WTC11 (cell line): Measurements from ENCODE around the gene SCUBE3. TPM values are rescaled to one million over a fixed set of nuclear protein-coding genes. Genes with fewer than 3 reads are reported as not detected.

Experiments used
- ATAC-seq: fragments of 200-7000 bp; cut with Tn5 transposase; 2 replicates; pipeline ENCODE4 v1.10.0; 2021; ENCODE audit warnings: mild to moderate bottlenecking, moderate library complexity
- CTCF ChIA-PET: fragments of 300-600 bp; sonication (Branson Sonifier 250); formaldehyde crosslinking; loops from one replicate; lab custom pipeline; 2021; ENCODE audit warnings: antibody characterized with exemption; lab: Charles Lee
- POLR2A ChIA-PET: fragments of 350-600 bp; sonication (Branson Sonifier 250); formaldehyde crosslinking; loops from one replicate; lab custom pipeline; 2021; ENCODE audit warnings: antibody characterized with exemption; lab: Charles Lee
- DNase-seq: peaks from one replicate; pipeline ENCODE4 v3.0.0; 2021; ENCODE audit warnings: low spot score
- H3K27ac Mint-ChIP-seq: 2 replicates; pipeline ENCODE4 v1.8.0; 2021; ENCODE audit warnings: mixed read lengths
- H3K27me3 Mint-ChIP-seq: 2 replicates; pipeline ENCODE4 v1.8.0; 2021; ENCODE audit warnings: low read depth, mild to moderate bottlenecking, moderate library complexity, mixed read lengths
- H3K36me3 Mint-ChIP-seq: 2 replicates; pipeline ENCODE4 v1.8.0; 2021; ENCODE audit warnings: mixed read lengths
- H3K4me1 Mint-ChIP-seq: 2 replicates; pipeline ENCODE4 v1.8.0; 2022; ENCODE audit warnings: mixed read lengths
- H3K4me3 Mint-ChIP-seq: 2 replicates; pipeline ENCODE4 v1.8.0; 2021; ENCODE audit warnings: mild to moderate bottlenecking, moderate library complexity, mixed read lengths
- H3K9me3 Mint-ChIP-seq: 2 replicates; pipeline ENCODE4 v1.8.0; 2021; ENCODE audit warnings: mixed read lengths
- AFF4 ChIP-seq: sonication (generic); formaldehyde crosslinking; IDR thresholded peaks from 2 replicates; pipeline ENCODE4 v1.8.1; 2023; ENCODE audit warnings: mild to moderate bottlenecking, missing genetic modification reagents, borderline replicate concordance
- ATF3 ChIP-seq: sonication (generic); formaldehyde crosslinking; conservative IDR thresholded peaks from 2 replicates; pipeline ENCODE4 v1.8.1; 2022; ENCODE audit warnings: mild to moderate bottlenecking, missing genetic modification reagents
- ATF6 ChIP-seq: sonication (generic); formaldehyde crosslinking; IDR thresholded peaks from 2 replicates; pipeline ENCODE4 v1.8.1; 2023; ENCODE audit warnings: mild to moderate bottlenecking, missing genetic modification reagents
- CBFB ChIP-seq: sonication (generic); formaldehyde crosslinking; IDR thresholded peaks from 2 replicates; pipeline ENCODE4 v1.8.1; 2022; ENCODE audit warnings: mild to moderate bottlenecking, low read depth, missing genetic modification reagents
- CDX4 ChIP-seq: fragments of 250-450 bp; sonication (Bioruptor Pico); IDR thresholded peaks from 2 replicates; pipeline ENCODE4 v1.9.0; 2021; ENCODE audit warnings: moderate library complexity, mild to moderate bottlenecking, inconsistent platforms, borderline replicate concordance
- E2F4 ChIP-seq: sonication (generic); formaldehyde crosslinking; IDR thresholded peaks from 2 replicates; pipeline ENCODE4 v1.8.1; 2022; ENCODE audit warnings: low read depth, mild to moderate bottlenecking, moderate library complexity, missing genetic modification reagents, borderline replicate concordance
- ELF4 ChIP-seq: sonication (generic); formaldehyde crosslinking; IDR thresholded peaks from 2 replicates; pipeline ENCODE4 v1.8.1; 2022; ENCODE audit warnings: low read depth, mild to moderate bottlenecking, moderate library complexity, missing genetic modification reagents
- GTF2I ChIP-seq: fragments of 250-450 bp; sonication (Bioruptor Pico); conservative IDR thresholded peaks from 2 replicates; pipeline ENCODE4 v1.4.0; 2021; ENCODE audit warnings: mild to moderate bottlenecking
- JUN ChIP-seq: sonication (generic); formaldehyde crosslinking; IDR thresholded peaks from 2 replicates; pipeline ENCODE4 v1.8.0; 2023; ENCODE audit warnings: mild to moderate bottlenecking, missing genetic modification reagents
- NFATC4 ChIP-seq: fragments of 250-450 bp; sonication (Bioruptor Pico); IDR thresholded peaks from 2 replicates; pipeline ENCODE4 v1.9.0; 2021; ENCODE audit warnings: mild to moderate bottlenecking
- NFYB ChIP-seq: sonication (generic); formaldehyde crosslinking; conservative IDR thresholded peaks from 2 replicates; pipeline ENCODE4 v1.8.0; 2022; ENCODE audit warnings: low read depth, missing genetic modification reagents
- NR3C1 ChIP-seq: sonication (generic); formaldehyde crosslinking; conservative IDR thresholded peaks from 2 replicates; pipeline ENCODE4 v1.8.1; 2023; ENCODE audit warnings: low read depth, mild to moderate bottlenecking, missing genetic modification reagents
- OVOL2 ChIP-seq: fragments of 250-450 bp; sonication (Bioruptor Pico); IDR thresholded peaks from 2 replicates; pipeline ENCODE4 v1.9.0; 2021; ENCODE audit warnings: mild to moderate bottlenecking, borderline replicate concordance
- ZBTB43 ChIP-seq: sonication (generic); formaldehyde crosslinking; IDR thresholded peaks from 2 replicates; pipeline ENCODE4 v1.8.1; 2023; ENCODE audit warnings: mild to moderate bottlenecking, missing genetic modification reagents
- ZMAT4 ChIP-seq: fragments of 250-450 bp; sonication (Bioruptor Pico); IDR thresholded peaks from 2 replicates; pipeline ENCODE4 v1.9.0; 2021; ENCODE audit warnings: mild to moderate bottlenecking
- ZNF281 ChIP-seq: sonication (generic); formaldehyde crosslinking; IDR thresholded peaks from 2 replicates; pipeline ENCODE4 v1.8.0; 2023; ENCODE audit warnings: mild to moderate bottlenecking, missing genetic modification reagents
- ZNF317 ChIP-seq: sonication (generic); formaldehyde crosslinking; IDR thresholded peaks from 2 replicates; pipeline ENCODE4 v1.8.1; 2023; ENCODE audit warnings: low read depth, mild to moderate bottlenecking, moderate library complexity, missing genetic modification reagents, borderline replicate concordance
- ZNF512 ChIP-seq: sonication (generic); formaldehyde crosslinking; IDR thresholded peaks from 2 replicates; pipeline ENCODE4 v1.8.1; 2022; ENCODE audit warnings: missing genetic modification reagents, borderline replicate concordance
- ZSCAN18 ChIP-seq: fragments of 250-450 bp; sonication (Bioruptor Pico); IDR thresholded peaks from 2 replicates; pipeline ENCODE4 v2.1.2; 2022; ENCODE audit warnings: mild to moderate bottlenecking, moderate library complexity
- total RNA-seq: library from RNA; stranded (reverse); gene quantifications from 3 replicates; pipeline ENCODE4 v1.2.3, GENCODE V29; 2021

Gene SCUBE3
- total RNA-seq, 1 experiment from 2014 or later = 2.1 TPM

GRCh38 chr6:35178012-35178411 is 35.7 kb upstream of the SCUBE3 start:
- POLR2A ChIA-PET = no interaction called here
- Mint-ChIP-seq H3K4me1 (peaks cover 8% of the 10 kb centered on the region), H3K36me3 (no peaks in the 10 kb centered on the region), H3K27ac (no peak overlapping the region), H3K4me3 (no peak overlapping the region), H3K27me3 (peaks cover 11% of the 10 kb centered on the region), H3K9me3 (no peaks in the 10 kb centered on the region)
- no peak for TF ChIP-seq ZNF512 (CRISPR knock-in tag)
- no peak for TF ChIP-seq CDX4 (CRISPR knock-in tag)
- TF ChIP-seq ZNF281 (CRISPR knock-in tag) = no peak
- no peak for TF ChIP-seq ATF3 (CRISPR knock-in tag)
- TF ChIP-seq ZSCAN18 = no peak
- TF ChIP-seq NR3C1 (CRISPR knock-in tag) = no peak
- TF ChIP-seq GTF2I (CRISPR knock-in tag) = no peak
- TF ChIP-seq OVOL2 (CRISPR knock-in tag) = no peak
- no peak for TF ChIP-seq CBFB
- no peak for TF ChIP-seq ZNF317
- TF ChIP-seq ZMAT4 (CRISPR knock-in tag) = no peak
- TF ChIP-seq NFATC4 (CRISPR knock-in tag) = no peak
- TF ChIP-seq E2F4 = no peak
- TF ChIP-seq JUN (CRISPR knock-in tag) = no peak
- no peak for TF ChIP-seq ZBTB43 (CRISPR knock-in tag)
- TF ChIP-seq ATF6 = no peak
- no peak for TF ChIP-seq ELF4 (CRISPR knock-in tag)
- no peak for TF ChIP-seq AFF4 (CRISPR knock-in tag)
- no peak for TF ChIP-seq NFYB (CRISPR knock-in tag)
- CTCF ChIA-PET = no interaction called here
- DNase-seq (no peak), ATAC-seq (no peak)
